Measurements from ENCODE around the gene PHLPP1. TPM values are rescaled to one million over a fixed set of nuclear protein-coding genes. Genes with fewer than 3 reads are reported as not detected.

The PHLPP1 gene
- total and polyA plus RNA-seq, 9 of the 15 experiments (the other 6 are each of a cell fraction or from before 2014, with no cell fraction given), result 0.56 to 9.0 (median 4.5) TPM

- no peak for DNase-seq (ENCODE audit: extremely low read depth in 1 of 4, low spot score in 3 of 4)
- no peaks in the 10 kb centered on the region for H3K36me3 ChIP-seq (ENCODE audit: control insufficient read depth, insufficient read depth, low read length)
- H2AFZ ChIP-seq (ENCODE audit: low read depth, low read length), result no peak overlapping the region
- intact Hi-C loops (cut with micrococcal nuclease) (no loop called here), in situ Hi-C loops (cut with MboI) (no loop called here)
- H3K9me1 ChIP-seq (ENCODE audit: control insufficient read depth, insufficient read depth, low read length), result no peaks in the 10 kb centered on the region
- POLR2A ChIA-PET, result no interaction called here
- H3K9me3 ChIP-seq (replicated peaks; ENCODE audit: control insufficient read depth, insufficient read depth, low read depth, low read length), result no peaks in the 10 kb centered on the region
- no peak for FAIRE-seq
- no peaks in the 10 kb centered on the region for H3K4me1 ChIP-seq (replicated peaks in 1 of 2; ENCODE audit: control insufficient read depth in 2 of 2, insufficient read depth in 2 of 2, low read length in 2 of 2)
- CTCF ChIA-PET (ENCODE audit: low intra/inter-chr PET ratio), result no interaction called here
- no peaks in the 10 kb centered on the region for H3K27me3 ChIP-seq (ENCODE audit: control insufficient read depth in 2 of 2, insufficient read depth in 2 of 2, low read length in 2 of 2)
- no peaks in the 10 kb centered on the region for H3K79me2 ChIP-seq (ENCODE audit: control insufficient read depth, insufficient read depth, low read length)
- no peak for ATAC-seq
- BruUV-seq (replicated peaks), result no TSS peak
- H3K9ac ChIP-seq (ENCODE audit: insufficient read depth in 1 of 2, low read depth in 2 of 2, low read length in 2 of 2), result no peak overlapping the region
- H3K4me3 ChIP-seq, result no peak overlapping the region
- H4K20me1 ChIP-seq (replicated peaks; ENCODE audit: control insufficient read depth, insufficient read depth, low read length), result no peaks in the 10 kb centered on the region
- no peak overlapping the region for H3K27ac ChIP-seq (ENCODE audit: extremely low read depth, low read depth, low read length)
- TF ChIP-seq ZNF584 (CRISPR knock-in tag; IDR thresholded peaks at IDR 0.05; ENCODE audit: low read depth), result no peak
- TF ChIP-seq SAFB (IDR thresholded peaks at IDR 0.05; ENCODE audit: borderline replicate concordance, low read depth, low read length), result no peak
- no peak for TF ChIP-seq MAZ (CRISPR knock-in tag; conservative IDR thresholded peaks at IDR 0.05 in 1 of 2, IDR thresholded peaks at IDR 0.05 in 1 of 2)
- TF ChIP-seq TCF7L2 (IDR thresholded peaks at IDR 0.05; ENCODE audit: low read depth, low read length), result no peak
- no peak for TF ChIP-seq CXXC5 (CRISPR knock-in tag; IDR thresholded peaks at IDR 0.05)
- TF ChIP-seq NRF1 (conservative IDR thresholded peaks at IDR 0.05 in 1 of 2, IDR thresholded peaks at IDR 0.05 in 1 of 2), result no peak
- TF ChIP-seq MNT (conservative IDR thresholded peaks at IDR 0.05), result no peak
- no peak for TF ChIP-seq POLR3A (IDR thresholded peaks at IDR 0.05; ENCODE audit: borderline replicate concordance, extremely low read depth, insufficient read depth, insufficient read length)
- TF ChIP-seq MECOM (CRISPR knock-in tag; IDR thresholded peaks at IDR 0.05), result no peak
- TF ChIP-seq E2F8 (IDR thresholded peaks at IDR 0.05; ENCODE audit: low read depth, partially characterized antibody), result no peak
- TF ChIP-seq SMARCA4 (IDR thresholded peaks at IDR 0.05), result no peak
- no peak overlapping the region for H3K4me2 ChIP-seq (ENCODE audit: insufficient read depth, low read length)
These were observed 203.0 kb downstream of the PHLPP1 start for GRCh38 chr18:62918361-62918760.
